ENCODE measurements around the gene ADARB2. TPM values are rescaled to one million over a fixed set of nuclear protein-coding genes. Genes with fewer than 3 reads are reported as not detected.

ADARB2 gene
- total and polyA plus RNA-seq, 5 donors from 2014 or later = 0.27 to 2.9 (median 0.69) TPM; not detected in 1

GRCh38 chr10:1293157-1293556, 444.2 kb downstream of the ADARB2 start:
- H3K4me3 Mint-ChIP-seq = no peak overlapping the region
- peaks cover 0 to 6% (median 2%) of the 10 kb centered on the region in 4 donors for H3K4me1 Mint-ChIP-seq
- H3K27me3 Mint-ChIP-seq = peaks cover 15% of the 10 kb centered on the region
- no peaks in the 10 kb centered on the region for H3K36me3 Mint-ChIP-seq
- no peaks in the 10 kb centered on the region for H3K27me3 ChIP-seq (ENCODE audit: control insufficient read depth, insufficient read depth, low read length)
- H3K27ac Mint-ChIP-seq = no peak overlapping the region
- H3K4me1 ChIP-seq (ENCODE audit: control insufficient read depth, insufficient read depth, low read length, poor library complexity, severe bottlenecking) = no peaks in the 10 kb centered on the region
- no peak for ATAC-seq (ENCODE audit: low read depth in 2 of 2)
- DNase-seq = no peak
- H3K27ac ChIP-seq (ENCODE audit: insufficient read depth, low read length, poor library complexity, severe bottlenecking) = no peak overlapping the region
- H3K4me3 ChIP-seq (ENCODE audit: low read depth, low read length) = no peak overlapping the region
- peaks cover 0 to 2% (median 0%) of the 10 kb centered on the region in 7 donors for H3K9me3 Mint-ChIP-seq
- no peaks in the 10 kb centered on the region for H3K36me3 ChIP-seq (ENCODE audit: control insufficient read depth, insufficient read depth, low read length)
- H3K9me3 ChIP-seq (ENCODE audit: control insufficient read depth in 2 of 2, low read length in 2 of 2) = no peaks in the 10 kb centered on the region

- no peaks in the 10 kb centered on the region for H3K4me1 ChIP-seq (ENCODE audit: control insufficient read depth, insufficient read depth, low read length, poor library complexity, severe bottlenecking)
- no peak overlapping the region for H3K4me3 Mint-ChIP-seq
- peaks cover 0 to 2% (median 0%) of the 10 kb centered on the region in 7 donors for H3K9me3 Mint-ChIP-seq
- no peak overlapping the region for H3K4me3 ChIP-seq (ENCODE audit: low read depth, low read length)
- peaks cover 0 to 10% (median 2%) of the 10 kb centered on the region in 4 donors for H3K4me1 Mint-ChIP-seq
- H3K36me3 ChIP-seq (ENCODE audit: control insufficient read depth, insufficient read depth, low read length) = no peaks in the 10 kb centered on the region
- H3K27me3 Mint-ChIP-seq = peaks cover 15% of the 10 kb centered on the region
- no peak overlapping the region for H3K27ac Mint-ChIP-seq
- DNase-seq (no peak), ATAC-seq (ENCODE audit: low read depth in 2 of 2) (no peak)
- H3K27ac ChIP-seq (ENCODE audit: insufficient read depth, low read length, poor library complexity, severe bottlenecking) = no peak overlapping the region
- H3K36me3 Mint-ChIP-seq = no peaks in the 10 kb centered on the region
- no peaks in the 10 kb centered on the region for H3K27me3 ChIP-seq (ENCODE audit: control insufficient read depth, insufficient read depth, low read length)
- no peaks in the 10 kb centered on the region for H3K9me3 ChIP-seq (ENCODE audit: control insufficient read depth in 2 of 2, low read length in 2 of 2)
Observed at GRCh38 chr10:1292611-1293031, 444.7 kb downstream of the ADARB2 start.

- ATAC-seq (ENCODE audit: low read depth in 2 of 2) = no peak
- H3K27me3 Mint-ChIP-seq = peaks cover 15% of the 10 kb centered on the region
- Histone ChIP-seq H3K9me3 (ENCODE audit: control insufficient read depth in 2 of 2, low read length in 2 of 2) (no peaks in the 10 kb centered on the region), H3K27me3 (ENCODE audit: control insufficient read depth, insufficient read depth, low read length) (no peaks in the 10 kb centered on the region), H3K4me3 (ENCODE audit: low read depth, low read length) (no peak overlapping the region), H3K36me3 (ENCODE audit: control insufficient read depth, insufficient read depth, low read length) (no peaks in the 10 kb centered on the region), H3K27ac (ENCODE audit: insufficient read depth, low read length, poor library complexity, severe bottlenecking) (no peak overlapping the region), H3K4me1 (ENCODE audit: control insufficient read depth, insufficient read depth, low read length, poor library complexity, severe bottlenecking) (no peaks in the 10 kb centered on the region)
- no peaks in the 10 kb centered on the region for H3K36me3 Mint-ChIP-seq
- peaks cover 0 to 10% (median 4%) of the 10 kb centered on the region in 4 donors for H3K4me1 Mint-ChIP-seq
- H3K9me3 Mint-ChIP-seq = peaks cover 0 to 2% (median 0%) of the 10 kb centered on the region in 7 donors
- no peak for DNase-seq
- H3K4me3 Mint-ChIP-seq = no peak overlapping the region
- no peak overlapping the region for H3K27ac Mint-ChIP-seq
Observed at GRCh38 chr10:1291178-1292090, 445.9 kb downstream of the ADARB2 start.

GRCh38 chr10:1290071-1290471, 447.3 kb downstream of the ADARB2 start:
- H3K27ac ChIP-seq (ENCODE audit: insufficient read depth, low read length, poor library complexity, severe bottlenecking) = no peak overlapping the region
- H3K9me3 Mint-ChIP-seq = peaks cover 0 to 1% (median 0%) of the 10 kb centered on the region in 7 donors
- H3K4me3 Mint-ChIP-seq = no peak overlapping the region
- H3K36me3 Mint-ChIP-seq = no peaks in the 10 kb centered on the region
- H3K9me3 ChIP-seq (ENCODE audit: control insufficient read depth in 2 of 2, low read length in 2 of 2) = no peaks in the 10 kb centered on the region
- peaks cover 10% of the 10 kb centered on the region for H3K27me3 Mint-ChIP-seq
- H3K4me3 ChIP-seq (ENCODE audit: low read depth, low read length) = no peak overlapping the region
- ATAC-seq (ENCODE audit: low read depth in 2 of 2) = no peak
- DNase-seq = no peak
- H3K4me1 Mint-ChIP-seq = peaks cover 0 to 10% (median 4%) of the 10 kb centered on the region in 4 donors
- no peak overlapping the region for H3K27ac Mint-ChIP-seq
- no peaks in the 10 kb centered on the region for H3K4me1 ChIP-seq (ENCODE audit: control insufficient read depth, insufficient read depth, low read length, poor library complexity, severe bottlenecking)
- no peaks in the 10 kb centered on the region for H3K27me3 ChIP-seq (ENCODE audit: control insufficient read depth, insufficient read depth, low read length)
- no peaks in the 10 kb centered on the region for H3K36me3 ChIP-seq (ENCODE audit: control insufficient read depth, insufficient read depth, low read length)

- no peaks in the 10 kb centered on the region for H3K4me1 ChIP-seq (ENCODE audit: control insufficient read depth, insufficient read depth, low read length, poor library complexity, severe bottlenecking)
- peaks cover 0 to 1% (median 0%) of the 10 kb centered on the region in 7 donors for H3K9me3 Mint-ChIP-seq
- no peaks in the 10 kb centered on the region for H3K9me3 ChIP-seq (ENCODE audit: control insufficient read depth in 2 of 2, low read length in 2 of 2)
- peaks cover 10% of the 10 kb centered on the region for H3K27me3 Mint-ChIP-seq
- DNase-seq (no peak), ATAC-seq (ENCODE audit: low read depth in 2 of 2) (no peak)
- H3K4me3 ChIP-seq (ENCODE audit: low read depth, low read length) = no peak overlapping the region
- peaks cover 0 to 10% (median 4%) of the 10 kb centered on the region in 4 donors for H3K4me1 Mint-ChIP-seq
- H3K36me3 Mint-ChIP-seq = no peaks in the 10 kb centered on the region
- no peak overlapping the region for H3K27ac ChIP-seq (ENCODE audit: insufficient read depth, low read length, poor library complexity, severe bottlenecking)
- H3K27me3 ChIP-seq (ENCODE audit: control insufficient read depth, insufficient read depth, low read length) = no peaks in the 10 kb centered on the region
- H3K4me3 Mint-ChIP-seq = no peak overlapping the region
- H3K27ac Mint-ChIP-seq = no peak overlapping the region
- H3K36me3 ChIP-seq (ENCODE audit: control insufficient read depth, insufficient read depth, low read length) = no peaks in the 10 kb centered on the region
Observed at GRCh38 chr10:1289591-1289990, 447.7 kb downstream of the ADARB2 start.

- peak overlapping the region in 1 of 4 donors; percentile 41 for H3K4me3 Mint-ChIP-seq
Observed at GRCh38 chr10:1287971-1288401, 449.3 kb downstream of the ADARB2 start.

GRCh38 chr10:1287487-1287886, 449.8 kb downstream of the ADARB2 start:
- Mint-ChIP-seq H3K9me3 (peaks cover 0 to 1% (median 0%) of the 10 kb centered on the region in 7 donors), H3K27ac (peak overlapping the region in 1 of 3 donors; percentile 45), H3K36me3 (no peaks in the 10 kb centered on the region), H3K4me3 (peak overlapping the region in 1 of 4 donors; percentile 9), H3K27me3 (peaks cover 2% of the 10 kb centered on the region), H3K4me1 (peaks cover 0 to 5% (median 2%) of the 10 kb centered on the region in 4 donors)
- no peak for DNase-seq
- no peaks in the 10 kb centered on the region for H3K27me3 ChIP-seq (ENCODE audit: control insufficient read depth, insufficient read depth, low read length)
- H3K36me3 ChIP-seq (ENCODE audit: control insufficient read depth, insufficient read depth, low read length) = no peaks in the 10 kb centered on the region
- ATAC-seq (ENCODE audit: low read depth in 2 of 2) = no peak
- no peak overlapping the region for H3K27ac ChIP-seq (ENCODE audit: insufficient read depth, low read length, poor library complexity, severe bottlenecking)
- H3K4me3 ChIP-seq (ENCODE audit: low read depth, low read length) = no peak overlapping the region
- H3K4me1 ChIP-seq (ENCODE audit: control insufficient read depth, insufficient read depth, low read length, poor library complexity, severe bottlenecking) = no peaks in the 10 kb centered on the region
- H3K9me3 ChIP-seq (ENCODE audit: control insufficient read depth in 2 of 2, low read length in 2 of 2) = no peaks in the 10 kb centered on the region

More at GRCh38 chr10:1287971-1288401, 449.3 kb downstream of the ADARB2 start:
- ATAC-seq (ENCODE audit: low read depth in 2 of 2) (no peak), DNase-seq (peak in 1 of 3 donors; percentile 53)
- Mint-ChIP-seq H3K36me3 (no peaks in the 10 kb centered on the region), H3K4me1 (peaks cover 0 to 5% (median 2%) of the 10 kb centered on the region in 4 donors), H3K27ac (peak overlapping the region in 2 of 3 donors; percentile 42 to 45), H3K27me3 (peaks cover 5% of the 10 kb centered on the region), H3K9me3 (peaks cover 0 to 1% (median 0%) of the 10 kb centered on the region in 7 donors)
- Histone ChIP-seq H3K9me3 (ENCODE audit: control insufficient read depth in 2 of 2, low read length in 2 of 2) (no peaks in the 10 kb centered on the region), H3K27me3 (ENCODE audit: control insufficient read depth, insufficient read depth, low read length) (no peaks in the 10 kb centered on the region), H3K27ac (ENCODE audit: insufficient read depth, low read length, poor library complexity, severe bottlenecking) (no peak overlapping the region), H3K4me1 (ENCODE audit: control insufficient read depth, insufficient read depth, low read length, poor library complexity, severe bottlenecking) (no peaks in the 10 kb centered on the region), H3K36me3 (ENCODE audit: control insufficient read depth, insufficient read depth, low read length) (no peaks in the 10 kb centered on the region), H3K4me3 (ENCODE audit: low read depth, low read length) (no peak overlapping the region)
